Stimulated activated CD8-positive, alpha-beta memory T cell treated with anti-CD3 and anti-CD28 coated beads, Interleukin-2, amount 100 ng/mL, for 48 hours (primary cell): ENCODE measurements around the gene C22orf23.

Experiments
- DNase-seq, 2 donors: peaks; one replicate each; pipeline ENCODE4 v3.0.0-alpha.2; 2020; ENCODE audit warnings: low read depth in 2 of 2

The C22orf23 gene

GRCh38 chr22:37925767-37926166 lies 27.6 kb downstream of the C22orf23 start:
- DNase-seq = no peak

- no peak for DNase-seq
These were observed 28.1 kb downstream of the C22orf23 start for GRCh38 chr22:37925330-37925729.

GRCh38 chr22:37924386-37925065 lies 28.9 kb downstream of the C22orf23 start:
- no peak for DNase-seq

GRCh38 chr22:37923927-37924326 lies 29.5 kb downstream of the C22orf23 start:
- no peak for DNase-seq

- no peak for DNase-seq
These were observed 31.2 kb downstream of the C22orf23 start for GRCh38 chr22:37922191-37922590.

GRCh38 chr22:37920126-37920525 lies 33.3 kb downstream of the C22orf23 start:
- DNase-seq = no peak

- no peak for DNase-seq
These were observed 34.7 kb downstream of the C22orf23 start for GRCh38 chr22:37918580-37919270.

GRCh38 chr22:37917874-37918548 lies 35.4 kb downstream of the C22orf23 start:
- no peak for DNase-seq

- DNase-seq = no peak
These were observed 37.1 kb downstream of the C22orf23 start for GRCh38 chr22:37916311-37916710.

- no peak for DNase-seq
These were observed 40.1 kb downstream of the C22orf23 start for GRCh38 chr22:37913233-37913721.

- DNase-seq = no peak
These were observed 41.2 kb downstream of the C22orf23 start for GRCh38 chr22:37912171-37912570.

GRCh38 chr22:37911697-37912096 lies 41.7 kb downstream of the C22orf23 start:
- DNase-seq = no peak

GRCh38 chr22:37910890-37911672 lies 42.3 kb downstream of the C22orf23 start:
- DNase-seq = no peak

GRCh38 chr22:37909766-37910165 lies 43.6 kb downstream of the C22orf23 start:
- DNase-seq = no peak

- no peak for DNase-seq
These were observed 46.1 kb downstream of the C22orf23 start for GRCh38 chr22:37907036-37907954.

- DNase-seq = peak; percentile 7 to 19
These were observed 46.9 kb downstream of the C22orf23 start for GRCh38 chr22:37906364-37907008.

- DNase-seq = peak; percentile 45 to 61
These were observed 47.7 kb downstream of the C22orf23 start, which contains the start of gene MICALL1 for GRCh38 chr22:37905534-37906363. MICALL1 (plus strand) TSS chr22:37906297; CDS start chr22:37906423, 126 bp downstream.

- peak in 1 of 2 donors; percentile 18 for DNase-seq
These were observed 48.5 kb downstream of the C22orf23 start for GRCh38 chr22:37904572-37905533.
